PC-3 (cell line): ENCODE results near the gene OASL.

Source experiments
- CTCF ChIP-seq: fragments of 300-600 bp; sonication (generic); conservative IDR thresholded peaks from 2 replicates; pipeline ENCODE4 v1.5.1; 2017; ENCODE audit warnings: antibody characterized with exemption, low read depth, mild to moderate bottlenecking, low read length
- EZH2phosphoT487 ChIP-seq: fragments of 300-600 bp; sonication (generic); IDR thresholded peaks from 2 replicates; pipeline ENCODE4 v1.6.1; 2018; ENCODE audit warnings: mild to moderate bottlenecking, antibody characterized with exemption, low read length, borderline replicate concordance

GRCh38 chr12:121048442-121048841 is 9.4 kb upstream of the OASL start:
- no peak for TF ChIP-seq CTCF
- TF ChIP-seq EZH2phosphoT487, result no peak
